Loucy (cell line): ENCODE results near the gene SEC16B.

Experiments
- H2AFZ ChIP-seq: fragments of 200-600 bp; sonication (generic); 2 replicates; pipeline ENCODE4 v1.6.0; 2016; ENCODE audit warnings: antibody characterized with exemption, mild to moderate bottlenecking, low read length, moderate library complexity
- H3F3A ChIP-seq: fragments of 200-600 bp; 2 replicates; pipeline ENCODE4 v1.6.0; 2016; ENCODE audit warnings: antibody characterized with exemption, low read depth, mild to moderate bottlenecking
- H3K27me3 ChIP-seq: fragments of 200-600 bp; sonication (generic); 2 replicates; pipeline ENCODE4 v1.6.1; 2014; ENCODE audit warnings: low read length, mild to moderate bottlenecking; ENCODE audit not compliant: insufficient read depth, poor library complexity, severe bottlenecking
- H3K36me3 ChIP-seq: fragments of 200-600 bp; sonication (generic); 2 replicates; pipeline ENCODE4 v1.6.1; 2016; ENCODE audit warnings: low read length; ENCODE audit not compliant: insufficient read depth
- H3K4me1 ChIP-seq: fragments of 200-600 bp; sonication (generic); 2 replicates; pipeline ENCODE4 v1.5.1; 2014; ENCODE audit warnings: low read length, mild to moderate bottlenecking; ENCODE audit not compliant: insufficient read depth, poor library complexity, severe bottlenecking
- H3K4me2 ChIP-seq: fragments of 200-600 bp; sonication (generic); 2 replicates; pipeline ENCODE4 v1.6.0; 2014; ENCODE audit warnings: antibody characterized with exemption, low read length, low read depth, mild to moderate bottlenecking; ENCODE audit not compliant: poor library complexity, severe bottlenecking
- H3K4me3 ChIP-seq: fragments of 200-600 bp; sonication (generic); 2 replicates; pipeline ENCODE4 v1.5.1; 2014; ENCODE audit warnings: low read length, mild to moderate bottlenecking, mixed read lengths; ENCODE audit not compliant: poor library complexity, severe bottlenecking
- H3K79me2 ChIP-seq: fragments of 200-600 bp; sonication (generic); 2 replicates; pipeline ENCODE4 v1.6.1; 2014; ENCODE audit warnings: low read length; ENCODE audit not compliant: insufficient read depth
- H3K9ac ChIP-seq: fragments of 200-600 bp; sonication (generic); 2 replicates; pipeline ENCODE4 v1.6.0; 2014; ENCODE audit warnings: mild to moderate bottlenecking, low read depth, low read length, moderate library complexity; ENCODE audit not compliant: poor library complexity, severe bottlenecking
- H3K9me2 ChIP-seq: fragments of 200-600 bp; sonication (generic); replicated peaks from 2 replicates; pipeline ENCODE4 v1.6.1; 2016; ENCODE audit warnings: low read depth, low read length, mixed read lengths
- H3K9me3 ChIP-seq: fragments of 200-600 bp; sonication (generic); 2 replicates; pipeline ENCODE4 v1.6.1; 2014; ENCODE audit warnings: mild to moderate bottlenecking, antibody characterized with exemption, low read length, low read depth; ENCODE audit not compliant: insufficient read depth
- H4K20me1 ChIP-seq: fragments of 200-600 bp; sonication (generic); 2 replicates; pipeline ENCODE4 v1.6.0; 2014; ENCODE audit warnings: antibody characterized with exemption, low read length, mild to moderate bottlenecking; ENCODE audit not compliant: insufficient read depth, poor library complexity, severe bottlenecking
- CTCF ChIP-seq: fragments of 200-600 bp; sonication (generic); conservative IDR thresholded peaks from 2 replicates; pipeline ENCODE4 v1.5.1; 2014; ENCODE audit warnings: mild to moderate bottlenecking, antibody characterized with exemption, low read length
- EZH2phosphoT487 ChIP-seq: fragments of 200-600 bp; IDR thresholded peaks from 2 replicates; pipeline ENCODE4 v1.6.1; 2018; ENCODE audit warnings: antibody characterized with exemption, mild to moderate bottlenecking, moderate library complexity, borderline replicate concordance

Gene SEC16B

GRCh38 chr1:178004926-178005391 is 35.1 kb upstream of the SEC16B start:
- Histone ChIP-seq H3K79me2 (no peaks in the 10 kb centered on the region), H3K27me3 (no peaks in the 10 kb centered on the region), H3K4me3 (no peak overlapping the region), H3K9ac (no peak overlapping the region), H3K4me1 (no peaks in the 10 kb centered on the region), H3K9me3 (no peaks in the 10 kb centered on the region), H2AFZ (no peak overlapping the region), H4K20me1 (no peaks in the 10 kb centered on the region), H3F3A (no peaks in the 10 kb centered on the region), H3K9me2 (no peaks in the 10 kb centered on the region), H3K4me2 (no peak overlapping the region), H3K36me3 (no peaks in the 10 kb centered on the region)
- no peak for TF ChIP-seq CTCF

GRCh38 chr1:177998696-177999631 is 29.1 kb upstream of the SEC16B start:
- TF ChIP-seq CTCF (no peak), EZH2phosphoT487 (no peak)
- Histone ChIP-seq H3K9me3 (no peaks in the 10 kb centered on the region), H3F3A (no peaks in the 10 kb centered on the region), H2AFZ (no peak overlapping the region), H3K4me1 (no peaks in the 10 kb centered on the region), H3K9me2 (no peaks in the 10 kb centered on the region), H3K79me2 (no peaks in the 10 kb centered on the region), H3K4me2 (no peak overlapping the region), H3K9ac (no peak overlapping the region), H3K4me3 (no peak overlapping the region), H3K27me3 (no peaks in the 10 kb centered on the region), H4K20me1 (no peaks in the 10 kb centered on the region), H3K36me3 (no peaks in the 10 kb centered on the region)

- Histone ChIP-seq H3K9ac (no peak overlapping the region), H3K4me1 (no peaks in the 10 kb centered on the region), H3K9me3 (no peaks in the 10 kb centered on the region), H3K36me3 (no peaks in the 10 kb centered on the region), H3K79me2 (no peaks in the 10 kb centered on the region), H3K9me2 (no peaks in the 10 kb centered on the region), H3K4me3 (no peak overlapping the region), H3K27me3 (no peaks in the 10 kb centered on the region), H4K20me1 (no peaks in the 10 kb centered on the region), H3F3A (no peaks in the 10 kb centered on the region), H3K4me2 (no peak overlapping the region), H2AFZ (no peak overlapping the region)
- TF ChIP-seq CTCF (no peak), EZH2phosphoT487 (no peak)
Measured at GRCh38 chr1:177996957-177997356, 27.1 kb upstream of the SEC16B start.
